ENCODE measurements around the gene LIMS2.

DNA sequence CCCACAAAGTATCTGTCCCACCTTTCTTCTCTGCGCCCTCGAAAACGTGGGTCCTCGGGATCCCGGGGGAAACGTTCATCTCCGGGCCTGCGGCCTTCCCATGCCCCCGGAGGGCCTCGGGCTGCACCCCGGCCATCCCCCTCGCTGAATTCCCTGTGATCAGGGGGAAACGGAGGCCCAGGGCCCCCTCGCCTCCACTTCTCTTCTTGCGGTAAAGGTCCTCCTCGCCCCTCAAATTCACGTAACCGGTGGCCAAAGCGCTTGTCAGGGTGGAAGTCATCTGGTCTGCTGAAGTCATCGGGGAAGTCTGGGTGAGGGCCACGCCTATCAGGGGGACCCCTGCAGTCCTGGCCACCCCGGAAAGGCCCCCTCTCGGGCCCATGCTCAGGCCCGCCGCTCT, 38.2 kb upstream of the LIMS2 start:
- TF ChIP-seq POLR2AphosphoS5 (IDR thresholded peaks at IDR 0.05) (no peak), EP300 (IDR thresholded peaks at IDR 0.05) (no peak), POLR2A (IDR thresholded peaks at IDR 0.05; ENCODE audit: low read depth) (no peak)
- TF ChIP-seq, protein P1, sequence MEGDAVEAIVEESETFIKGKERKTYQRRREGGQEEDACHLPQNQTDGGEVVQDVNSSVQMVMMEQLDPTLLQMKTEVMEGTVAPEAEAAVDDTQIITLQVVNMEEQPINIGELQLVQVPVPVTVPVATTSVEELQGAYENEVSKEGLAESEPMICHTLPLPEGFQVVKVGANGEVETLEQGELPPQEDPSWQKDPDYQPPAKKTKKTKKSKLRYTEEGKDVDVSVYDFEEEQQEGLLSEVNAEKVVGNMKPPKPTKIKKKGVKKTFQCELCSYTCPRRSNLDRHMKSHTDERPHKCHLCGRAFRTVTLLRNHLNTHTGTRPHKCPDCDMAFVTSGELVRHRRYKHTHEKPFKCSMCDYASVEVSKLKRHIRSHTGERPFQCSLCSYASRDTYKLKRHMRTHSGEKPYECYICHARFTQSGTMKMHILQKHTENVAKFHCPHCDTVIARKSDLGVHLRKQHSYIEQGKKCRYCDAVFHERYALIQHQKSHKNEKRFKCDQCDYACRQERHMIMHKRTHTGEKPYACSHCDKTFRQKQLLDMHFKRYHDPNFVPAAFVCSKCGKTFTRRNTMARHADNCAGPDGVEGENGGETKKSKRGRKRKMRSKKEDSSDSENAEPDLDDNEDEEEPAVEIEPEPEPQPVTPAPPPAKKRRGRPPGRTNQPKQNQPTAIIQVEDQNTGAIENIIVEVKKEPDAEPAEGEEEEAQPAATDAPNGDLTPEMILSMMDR (IDR thresholded peaks at IDR 0.05) = no peak
